GM12892 (cell line): ENCODE measurements around the gene NDUFV2.

ENCODE experiments used
- POLR2A ChIP-seq: IDR thresholded peaks from 2 replicates; pipeline ENCODE4 v1.6.1; 2011; ENCODE audit warnings: low read depth, low read length, control low read depth
- POLR2AphosphoS5 ChIP-seq: IDR thresholded peaks from 2 replicates; pipeline ENCODE4 v1.6.1; 2011; ENCODE audit warnings: low read depth, low read length, control low read depth

- TF ChIP-seq POLR2AphosphoS5, result no peak
- TF ChIP-seq POLR2A, result no peak
Measured at GRCh38 chr18:9109523-9109922, 7.0 kb downstream of the NDUFV2 start.
